Myometrial cell (primary cell): ENCODE results near the gene CATSPER2. TPM values are rescaled to one million over a fixed set of nuclear protein-coding genes. Genes with fewer than 3 reads are reported as not detected.

Source experiments
- total RNA-seq: library from RNA; depleted of rRNA; stranded (reverse); fragments of >200 nt; gene quantifications from 2 replicates; pipeline ENCODE4 v1.2.3, GENCODE V29; 2015

Gene CATSPER2
- total RNA-seq = 0.58 and 2.1 TPM in 2 replicates

GRCh38 chr15:43648649-43649429 is at the start of gene CATSPER2:
Gene CATSPER2 (minus strand): TSS chr15:43648844. CDS start chr15:43648061, 783 bp downstream.

GRCh38 chr15:43693148-43694022 is 44.7 kb upstream of the CATSPER2 start, which contains the start of gene CKMT1A:
Gene CKMT1A (plus strand): TSS chr15:43693859. CDS start chr15:43694051, 192 bp downstream.

GRCh38 chr15:43618700-43619099 is 29.9 kb downstream of the CATSPER2 start, which contains the start of gene STRC:
Gene STRC (minus strand): TSS chr15:43618800. CDS start chr15:43618722, 78 bp downstream.

GRCh38 chr15:43593328-43594190 is 55.1 kb downstream of the CATSPER2 start, which contains the start of gene CKMT1B:
Gene CKMT1B (plus strand): TSS chr15:43594027. CDS start chr15:43594219, 192 bp downstream.

GRCh38 chr15:43589778-43590466 is 58.7 kb downstream of the CATSPER2 start, which contains the start of gene PPIP5K1:
Gene PPIP5K1 (minus strand): TSS chr15:43590208. CDS start chr15:43584504, 5,704 bp downstream.

Other genes starting within 250 kb of the CATSPER2 start
- 38.9 and 52.3 TPM in 2 replicates for gene TP53BP1, start 155.7 kb downstream of the CATSPER2 start, total RNA-seq
- 30.6 and 36.9 TPM in 2 replicates for gene MAP1A, start 131.2 kb downstream of the CATSPER2 start, total RNA-seq
- gene PPIP5K1, start 58.6 kb downstream of the CATSPER2 start, total RNA-seq = 6.6 and 15.2 TPM in 2 replicates
- gene CKMT1B, start 54.8 kb downstream of the CATSPER2 start, total RNA-seq = not detected in 2 replicates
- not detected in 2 replicates for gene STRC, start 30.0 kb downstream of the CATSPER2 start, total RNA-seq
- gene CKMT1A, start 45.0 kb upstream of the CATSPER2 start, total RNA-seq = not detected in 2 replicates
- gene PDIA3, start 97.6 kb upstream of the CATSPER2 start, total RNA-seq = 266 and 294 TPM in 2 replicates
- gene ELL3, start 128.1 kb upstream of the CATSPER2 start, total RNA-seq = 0.86 and 20.0 TPM in 2 replicates
- gene SERF2, start 143.5 kb upstream of the CATSPER2 start, total RNA-seq = 734 and 748 TPM in 2 replicates
- not detected in 2 replicates for gene SERINC4, start 151.4 kb upstream of the CATSPER2 start, total RNA-seq
- 15.9 and 24.8 TPM in 2 replicates for gene HYPK, start 151.8 kb upstream of the CATSPER2 start, total RNA-seq
- 17.6 and 21.8 TPM in 2 replicates for gene MFAP1, start 175.8 kb upstream of the CATSPER2 start, total RNA-seq
- 6.1 and 23.6 TPM in 2 replicates for gene WDR76, start 178.2 kb upstream of the CATSPER2 start, total RNA-seq